Fibroblast of skin of right quadriceps (primary cell): ENCODE measurements around the gene FARP1.
"Not testable (repeated sequence)": the region's sequence is repeated elsewhere in the genome, so short reads cannot be mapped to it uniquely, and the experiment has no call there.

ENCODE experiments used
- DNase-seq: peaks from one replicate; pipeline ENCODE4 v3.0.0-alpha.2; 2013

Gene FARP1

GRCh38 chr13:98409281-98409680, 266.4 kb downstream of the FARP1 start:
- DNase-seq = no peak

GRCh38 chr13:98410612-98411011, 267.7 kb downstream of the FARP1 start:
- peak; percentile 88 for DNase-seq

DNA sequence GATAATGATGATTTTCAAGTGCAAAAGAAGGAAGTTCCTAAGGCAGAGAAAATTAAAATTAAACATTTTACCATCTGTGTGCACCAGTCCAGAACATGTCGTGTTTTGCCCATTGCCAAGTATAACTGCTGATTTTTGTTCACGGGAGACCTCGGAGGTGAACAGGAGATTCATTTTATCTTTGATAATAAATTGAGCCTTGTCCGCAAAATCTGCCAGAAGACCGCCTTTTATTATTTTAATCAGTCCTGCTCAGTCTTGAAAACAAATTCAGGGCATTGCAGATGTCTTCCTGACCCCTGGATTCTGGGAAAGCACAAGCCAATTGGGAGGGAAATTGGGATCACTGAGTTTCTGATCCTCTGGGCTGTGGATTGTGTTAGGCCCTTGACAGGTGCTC, 268.1 kb downstream of the FARP1 start:
- no peak for DNase-seq

- DNase-seq = peak; percentile 50
These were observed 268.8 kb downstream of the FARP1 start for GRCh38 chr13:98411617-98412265.

GRCh38 chr13:98413278-98413677, 270.4 kb downstream of the FARP1 start:
- DNase-seq = not testable (repeated sequence)

- DNase-seq = no peak
These were observed 270.9 kb downstream of the FARP1 start for GRCh38 chr13:98413796-98414195.

GRCh38 chr13:98415326-98416070, 272.6 kb downstream of the FARP1 start:
- DNase-seq = no peak

- no peak for DNase-seq
These were observed 273.5 kb downstream of the FARP1 start for GRCh38 chr13:98416408-98416807.

DNA sequence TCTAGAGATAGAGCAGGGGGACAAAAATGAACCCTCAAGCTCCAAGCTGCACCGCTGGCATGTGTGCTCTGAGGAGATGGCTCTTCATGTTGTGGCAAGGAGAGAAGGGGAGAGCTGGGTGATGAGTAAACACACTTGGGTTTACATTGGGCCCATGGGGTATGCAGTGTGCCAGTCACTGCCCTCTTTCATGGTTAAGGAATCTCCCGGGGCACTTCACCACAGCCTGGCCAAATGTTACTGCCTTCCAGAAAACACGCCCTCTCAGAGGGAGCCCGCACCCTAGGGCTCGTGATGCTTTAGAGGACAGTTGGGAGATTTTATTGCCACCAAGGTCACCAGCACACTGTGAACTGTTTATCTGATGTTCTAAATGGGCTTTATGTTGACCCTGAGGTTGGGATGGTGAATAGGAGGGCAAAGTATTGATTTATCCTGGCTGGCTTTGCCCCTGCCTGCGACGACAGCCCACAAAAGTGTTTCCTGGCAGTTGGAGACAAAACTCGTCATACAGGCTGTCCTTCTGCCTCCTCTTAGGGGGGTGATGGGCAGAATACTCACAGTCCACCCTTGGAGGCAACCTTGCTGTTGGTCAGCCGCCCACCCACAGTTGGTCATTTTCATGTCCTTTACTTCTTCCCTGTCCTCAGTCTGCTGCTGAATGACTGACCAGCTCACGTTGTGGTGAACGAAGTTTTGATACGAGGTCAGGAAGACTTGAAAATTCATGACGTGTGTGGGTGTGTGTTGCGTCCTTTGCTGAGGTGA, 277.1 kb downstream of the FARP1 start:
- no peak for DNase-seq

DNA sequence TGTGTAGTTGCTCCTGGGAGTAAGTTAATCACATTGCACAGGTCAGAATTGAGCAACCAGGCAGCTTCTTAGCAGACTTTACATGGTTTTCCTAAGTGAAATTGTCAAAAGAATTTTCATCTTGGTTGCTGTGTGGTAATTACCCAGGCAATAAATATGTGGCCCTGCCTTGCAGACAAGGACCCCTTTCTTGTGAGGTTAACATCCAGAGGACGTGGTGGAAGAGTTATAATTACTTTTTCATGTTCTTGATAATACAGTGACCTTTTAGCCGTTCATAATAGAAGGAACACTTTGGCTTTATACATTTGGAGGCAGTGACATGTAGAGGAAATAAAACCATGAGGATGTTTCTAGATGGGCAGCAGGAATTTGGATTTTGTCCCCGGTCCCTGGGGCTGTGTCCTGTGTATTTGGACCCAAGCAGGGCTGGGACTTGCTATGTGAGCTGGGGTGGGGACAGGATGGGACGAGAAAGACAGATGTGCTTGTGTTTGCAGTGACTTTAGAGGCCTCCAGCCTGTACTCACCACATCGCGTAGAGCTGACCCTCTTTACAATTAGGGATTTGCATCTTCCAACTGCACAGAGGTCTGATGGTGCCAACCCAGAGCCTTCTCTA, 277.8 kb downstream of the FARP1 start:
- no peak for DNase-seq

DNA sequence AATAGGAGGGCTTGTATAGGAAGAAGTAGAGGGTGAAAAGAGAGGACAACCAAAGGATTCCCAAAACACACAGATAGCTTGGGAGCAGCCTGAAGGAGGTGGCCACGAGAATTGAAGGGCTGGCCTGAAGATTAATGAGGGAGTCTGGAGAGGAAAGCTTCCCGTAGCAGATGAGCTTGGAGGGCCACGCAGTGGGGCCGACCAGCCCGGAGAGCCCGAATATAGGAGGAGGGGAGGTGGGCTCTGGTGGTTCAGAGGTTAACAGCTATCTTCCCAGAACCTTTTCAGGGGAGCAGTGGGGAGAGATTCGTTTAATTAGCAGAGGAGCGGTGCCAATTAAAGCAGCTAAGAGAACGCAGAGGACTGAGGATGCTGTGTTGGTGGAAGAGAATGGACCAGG, 279.2 kb downstream of the FARP1 start:
- no peak for DNase-seq

DNA sequence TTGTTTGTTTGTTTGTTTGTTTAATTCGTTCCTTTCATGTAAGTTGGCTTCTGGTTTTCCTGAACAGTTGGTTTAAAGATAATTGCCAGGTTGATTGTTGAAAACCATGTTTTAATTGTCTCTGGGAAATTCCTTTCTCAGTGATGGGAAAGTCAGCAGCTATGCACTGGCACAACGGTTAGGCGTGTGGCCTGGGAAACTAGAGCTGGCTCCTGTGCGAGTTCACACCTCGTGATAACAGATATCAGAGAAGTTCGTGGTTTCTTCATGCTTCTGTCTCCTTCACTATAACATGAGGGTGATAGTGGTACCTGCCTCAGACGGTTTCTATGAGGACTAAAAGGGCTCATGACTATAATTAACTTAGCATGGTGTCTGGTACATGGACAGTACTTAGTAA, 280.5 kb downstream of the FARP1 start:
- no peak for DNase-seq

GRCh38 chr13:98427331-98427995, 284.6 kb downstream of the FARP1 start:
- no peak for DNase-seq

DNA sequence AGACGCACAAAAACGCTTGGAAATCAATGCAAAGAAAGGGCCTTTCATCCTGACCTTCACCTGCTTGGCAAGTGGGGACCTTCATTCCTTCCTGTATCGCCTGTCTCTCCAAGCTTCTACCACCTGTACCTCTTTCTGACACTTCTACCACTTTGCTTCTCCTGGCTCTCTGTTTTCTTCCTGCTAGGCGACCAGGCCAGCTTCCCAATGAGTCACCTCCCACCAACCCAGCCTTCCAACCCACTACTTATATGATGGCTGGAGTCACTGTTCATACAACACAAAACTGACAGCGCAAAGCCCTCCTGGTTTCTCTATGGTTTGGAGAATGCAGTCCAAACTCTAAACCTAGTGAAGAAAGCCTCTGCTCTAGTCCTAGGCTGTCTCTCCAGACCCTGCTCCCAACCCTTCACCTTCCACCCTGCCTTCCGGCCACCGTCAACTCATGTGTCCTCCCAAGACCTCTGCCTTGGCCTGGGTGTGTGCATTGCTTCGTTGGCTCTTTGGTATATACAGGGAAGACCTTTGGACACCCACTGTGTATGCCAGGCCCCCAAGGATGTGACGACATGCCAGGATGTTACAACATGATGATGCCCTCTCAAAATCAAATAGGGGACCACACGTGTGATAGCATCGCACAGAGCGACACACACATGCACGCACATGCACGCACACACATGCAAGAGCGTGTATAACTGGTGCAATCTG, 285.5 kb downstream of the FARP1 start:
- no peak for DNase-seq

DNA sequence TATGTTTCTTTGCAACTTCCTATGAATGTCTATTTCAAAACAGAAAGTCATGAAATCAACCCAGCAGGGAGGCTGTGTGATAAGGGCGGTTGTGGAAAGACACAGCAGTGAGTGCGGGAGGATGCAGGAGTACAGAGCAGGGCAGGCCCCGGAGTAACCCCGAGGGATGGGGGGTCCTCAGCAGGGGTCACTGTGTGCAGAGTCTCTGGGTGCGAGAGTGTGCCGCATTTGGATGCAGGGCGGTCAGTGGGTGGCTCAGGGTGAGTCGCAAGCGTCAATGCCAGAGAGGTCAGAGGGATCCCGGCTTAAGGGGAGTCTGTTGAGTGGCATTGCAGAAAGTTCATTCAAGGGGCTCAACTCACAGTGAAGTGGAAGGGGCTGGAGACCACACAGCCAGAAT, 286.2 kb downstream of the FARP1 start:
- no peak for DNase-seq

GRCh38 chr13:98429531-98429930, 286.6 kb downstream of the FARP1 start:
- no peak for DNase-seq

DNA sequence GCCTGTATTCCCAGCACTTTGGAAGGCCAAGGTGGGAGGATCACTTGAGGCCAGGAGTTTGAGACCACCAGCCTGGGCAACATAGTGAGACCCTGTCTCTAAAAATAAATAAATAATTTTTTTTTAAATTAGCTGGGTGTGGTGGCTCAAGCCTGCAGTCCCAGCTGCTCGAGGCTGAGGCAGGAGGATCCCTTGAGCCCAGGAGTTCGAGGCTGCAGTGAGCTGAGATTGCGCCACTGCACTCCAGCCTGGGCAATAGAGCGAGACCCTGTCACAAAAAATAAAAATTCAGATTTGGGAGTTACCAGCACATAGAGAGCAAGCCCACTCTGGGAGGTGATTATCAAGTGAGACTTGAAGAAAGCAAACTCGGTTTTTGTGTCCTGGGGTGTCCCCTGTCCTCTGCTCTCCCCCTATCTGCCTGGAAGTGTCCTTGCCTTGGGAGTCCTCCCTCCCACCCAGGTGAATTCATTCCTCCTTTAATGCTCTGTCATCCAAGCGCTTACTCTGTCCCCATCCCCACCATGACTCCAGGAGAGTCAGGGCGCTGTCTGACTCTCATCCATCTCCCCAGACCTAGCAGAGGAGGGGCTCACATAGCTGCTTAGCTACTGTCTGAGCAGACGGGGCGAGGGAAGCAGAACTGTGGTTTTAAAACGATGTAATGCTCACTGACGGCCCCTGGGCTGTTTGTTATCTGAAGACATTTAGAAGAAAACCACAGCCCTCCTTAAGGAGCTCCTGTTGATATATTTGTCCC, 287.3 kb downstream of the FARP1 start:
- DNase-seq = peak; percentile 57

GRCh38 chr13:98432638-98433037, 289.7 kb downstream of the FARP1 start:
- DNase-seq = no peak

GRCh38 chr13:98433654-98434053, 290.8 kb downstream of the FARP1 start:
- no peak for DNase-seq

- DNase-seq = no peak
These were observed 291.2 kb downstream of the FARP1 start for GRCh38 chr13:98434060-98434459.

GRCh38 chr13:98435376-98435775, 292.5 kb downstream of the FARP1 start:
- no peak for DNase-seq
